ENCODE results near the gene ZBED2. TPM values are rescaled to one million over a fixed set of nuclear protein-coding genes. Genes with fewer than 3 reads are reported as not detected.

Gene ZBED2, protein sequence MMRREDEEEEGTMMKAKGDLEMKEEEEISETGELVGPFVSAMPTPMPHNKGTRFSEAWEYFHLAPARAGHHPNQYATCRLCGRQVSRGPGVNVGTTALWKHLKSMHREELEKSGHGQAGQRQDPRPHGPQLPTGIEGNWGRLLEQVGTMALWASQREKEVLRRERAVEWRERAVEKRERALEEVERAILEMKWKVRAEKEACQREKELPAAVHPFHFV
- polyA plus RNA-seq (81.8 to 124 TPM (median 120 TPM) in 3 replicates), polyA minus RNA-seq (42.4 to 73.9 TPM (median 48.8 TPM) in 3 replicates)
- polyA plus RNA-seq (2011; ENCODE audit: low read depth) = 15.2 TPM
- polyA plus RNA-seq (2011; cell fraction: cytosol; rRNA removed) = 92.8 and 126 TPM in 2 replicates
- 110 and 127 TPM in 2 replicates for polyA plus RNA-seq (2011; cell fraction: nucleus; rRNA removed)
- polyA plus RNA-seq (2012; ENCODE audit: low replicate concordance) = 34.1 and 119 TPM in 2 replicates
- 60.4 TPM for polyA minus RNA-seq (2011; cell fraction: cytosol; rRNA and poly(A)+ RNA removed)
- polyA minus RNA-seq (2011; cell fraction: nucleus; rRNA and poly(A)+ RNA removed) = 33.4 and 52.2 TPM in 2 replicates

GRCh38 chr3:111595232-111595631 lies at the start of gene ZBED2:
Gene ZBED2 (minus strand): TSS chr3:111595346. CDS start chr3:111594201, 1,145 bp downstream.
- peak within 1 kb of the TSS; percentile 94 for H3K27ac ChIP-seq (ENCODE audit: control insufficient read depth, insufficient read depth, low read length)
- H3K9me1 ChIP-seq (ENCODE audit: control insufficient read depth, extremely low read depth, insufficient read depth, low read length) = no peaks in the 10 kb centered on the region
- no peaks in the 10 kb centered on the region for H3K27me3 ChIP-seq (ENCODE audit: control insufficient read depth, extremely low read depth, insufficient read depth, low read length)
- no peak for TF ChIP-seq EZH2 (IDR thresholded peaks at IDR 0.05; ENCODE audit: low read length)
- TF ChIP-seq CTCF (optimal IDR thresholded peaks at IDR 0.05 in 1 of 3, IDR thresholded peaks at IDR 0.05 in 1 of 3, conservative IDR thresholded peaks at IDR 0.05 in 1 of 3; ENCODE audit: extremely low read depth in 1 of 3, insufficient read depth in 2 of 3, low read length in 3 of 3) = no peak
- FAIRE-seq (peak; percentile 99), DNase-seq (ENCODE audit: low read depth, low spot score) (peak; percentile 96)
- dilution Hi-C loops (cut with MboI; ENCODE audit: extremely low pct_ligation_motif_present, low sequenced_read_pairs) = loop anchor here (25.0 kb wide), 1 partner anchor 92 kb away; no protein-coding TSS in a partner anchor
- no peaks in the 10 kb centered on the region for H3K9me3 ChIP-seq (ENCODE audit: control insufficient read depth, low read depth, low read length)
- H4K20me1 ChIP-seq (ENCODE audit: control insufficient read depth, extremely low read depth, insufficient read depth, low read length) = no peaks in the 10 kb centered on the region
- H3K4me1 ChIP-seq (ENCODE audit: control insufficient read depth, extremely low read depth, insufficient read depth, low read length) = peaks cover 16% of the 10 kb centered on the region
- H3K79me2 ChIP-seq (ENCODE audit: control insufficient read depth, insufficient read depth, low read length) = peaks cover 42% of the 10 kb centered on the region
- H3K36me3 ChIP-seq (ENCODE audit: control insufficient read depth in 2 of 2, extremely low read depth in 1 of 2, insufficient read depth in 2 of 2, low read length in 2 of 2) = peaks cover 3 to 19% of the 10 kb centered on the region in 2 experiments
- peak within 1 kb of the TSS; percentile 83 for H3K4me2 ChIP-seq (ENCODE audit: control insufficient read depth, extremely low read depth, insufficient read depth, low read depth, low read length)
- H3K4me3 ChIP-seq (ENCODE audit: control insufficient read depth in 2 of 3, extremely low read depth in 1 of 3, insufficient read depth in 2 of 3, low read depth in 1 of 3, low read length in 3 of 3) = peak within 1 kb of the TSS; percentile 59 to 96 (median 89)
- H3K9ac ChIP-seq (ENCODE audit: control insufficient read depth, extremely low read depth, insufficient read depth, low read length) = peak within 1 kb of the TSS; percentile 92
- no peak within 1 kb of the TSS for H2AFZ ChIP-seq (ENCODE audit: control insufficient read depth, low read length)

GRCh38 chr3:111639316-111639715 lies 44.2 kb upstream of the ZBED2 start:
- no peak for DNase-seq (ENCODE audit: low read depth, low spot score)
- Histone ChIP-seq H4K20me1 (ENCODE audit: control insufficient read depth, extremely low read depth, insufficient read depth, low read length) (no peaks in the 10 kb centered on the region), H3K4me2 (ENCODE audit: control insufficient read depth, extremely low read depth, insufficient read depth, low read depth, low read length) (no peak overlapping the region), H3K27me3 (ENCODE audit: control insufficient read depth, extremely low read depth, insufficient read depth, low read length) (no peaks in the 10 kb centered on the region), H3K27ac (ENCODE audit: control insufficient read depth, insufficient read depth, low read length) (no peak overlapping the region), H3K36me3 (ENCODE audit: control insufficient read depth in 2 of 2, extremely low read depth in 1 of 2, insufficient read depth in 2 of 2, low read length in 2 of 2) (no peaks in the 10 kb centered on the region), H3K9ac (ENCODE audit: control insufficient read depth, extremely low read depth, insufficient read depth, low read length) (no peak overlapping the region), H3K9me1 (ENCODE audit: control insufficient read depth, extremely low read depth, insufficient read depth, low read length) (no peaks in the 10 kb centered on the region), H2AFZ (ENCODE audit: control insufficient read depth, low read length) (peak overlapping the region; percentile 23), H3K4me1 (ENCODE audit: control insufficient read depth, extremely low read depth, insufficient read depth, low read length) (peaks cover 6% of the 10 kb centered on the region), H3K79me2 (ENCODE audit: control insufficient read depth, insufficient read depth, low read length) (no peaks in the 10 kb centered on the region), H3K9me3 (ENCODE audit: control insufficient read depth, low read depth, low read length) (no peaks in the 10 kb centered on the region), H3K4me3 (ENCODE audit: control insufficient read depth in 2 of 3, extremely low read depth in 1 of 3, insufficient read depth in 2 of 3, low read depth in 1 of 3, low read length in 3 of 3) (no peak overlapping the region)
- no peak for TF ChIP-seq CTCF (optimal IDR thresholded peaks at IDR 0.05 in 1 of 3, IDR thresholded peaks at IDR 0.05 in 1 of 3, conservative IDR thresholded peaks at IDR 0.05 in 1 of 3; ENCODE audit: extremely low read depth in 1 of 3, insufficient read depth in 2 of 3, low read length in 3 of 3)
- TF ChIP-seq EZH2 (IDR thresholded peaks at IDR 0.05; ENCODE audit: low read length) = no peak
- peak; percentile 75 for FAIRE-seq
- dilution Hi-C loops (cut with MboI; ENCODE audit: extremely low pct_ligation_motif_present, low sequenced_read_pairs) = no loop called here

Measured in keratinocyte (primary cell).